K562 (cell line): ENCODE measurements around the gene B4GALT5. TPM values are rescaled to one million over a fixed set of nuclear protein-coding genes. Genes with fewer than 3 reads are reported as not detected.
A peak's percentile ranks its signal among the peaks of the same experiment; 100 is the strongest.

Experiments used
- ATAC-seq: fragments of 200-7000 bp; cut with Tn5 transposase; 3 replicates; pipeline ENCODE4 v1.9.1; 2020; ENCODE audit warnings: moderate library complexity
- BruUV-seq: library from RNA; stranded (reverse); fragments of 400-500 nt; replicated peaks from 2 replicates; lab custom pipeline; 2021; lab: Mats Ljungman, UMichigan
- CTCF ChIA-PET: fragments of 300-600 bp; formaldehyde crosslinking; extraction: SDS; loops from one replicate; lab custom pipeline; 2021; ENCODE audit warnings: low intra/inter-chr PET ratio; lab: Yijun Ruan, JAX
- POLR2A ChIA-PET: fragments of 300-600, 350-650 bp; sonication (Branson Sonifier 250); formaldehyde crosslinking; extraction: SDS; loops from one replicate; lab custom pipeline; 2021; ENCODE audit warnings: antibody characterized with exemption, inconsistent platforms; lab: Yijun Ruan, JAX
- DNase-seq, 4 experiments: peaks; one replicate each; pipeline versions ENCODE4 v3.0.0 to v3.0.0-alpha.2; 2011 to 2018; ENCODE audit warnings: low spot score in 3 of 4, mixed read lengths in 3 of 4; ENCODE audit errors: extremely low read depth in 1 of 4
- FAIRE-seq: peaks from 2 replicates; lab custom pipeline; 2011; peaks lifted over from hg19 to GRCh38; lab: Jason Lieb, UNC
- H2AFZ ChIP-seq: 2 replicates; pipeline ENCODE4 v1.6.0; 2011; ENCODE audit warnings: low read depth, low read length, control low read depth, inconsistent platforms
- H3K27ac ChIP-seq: fragments of 200-600 bp; 3 replicates; pipeline ENCODE4 v1.8.0; 2011; ENCODE audit warnings: low read depth, mild to moderate bottlenecking, control low read depth, inconsistent platforms, low read length, moderate library complexity, mixed read lengths; ENCODE audit errors: extremely low read depth
- H3K27me3 ChIP-seq, 2 experiments: fragments of 300-600 bp in 1 of 2; 2 replicates in 1 of 2; 3 replicates in 1 of 2; pipeline versions ENCODE4 v1.6.0 to v1.8.0; 2011; ENCODE audit warnings: inconsistent platforms in 2 of 2, low read length in 2 of 2, mild to moderate bottlenecking in 1 of 2, mixed read lengths in 1 of 2, moderate library complexity in 1 of 2; ENCODE audit not compliant: control insufficient read depth in 2 of 2, insufficient read depth in 2 of 2
- H3K36me3 ChIP-seq: fragments of 300-600 bp; 3 replicates; pipeline ENCODE4 v1.8.0; 2011; ENCODE audit warnings: mild to moderate bottlenecking, low read length, inconsistent platforms; ENCODE audit not compliant: control insufficient read depth, insufficient read depth
- H3K4me1 ChIP-seq, 2 experiments: fragments of 200-600 bp in 1 of 2; replicated peaks in 1 of 2; 2 replicates in 1 of 2; 3 replicates in 1 of 2; pipeline versions ENCODE4 v1.5.1 to v1.8.0; 2011; ENCODE audit warnings: inconsistent platforms in 2 of 2, low read length in 2 of 2, mild to moderate bottlenecking in 1 of 2, mixed read lengths in 1 of 2, moderate library complexity in 1 of 2; ENCODE audit not compliant: control insufficient read depth in 2 of 2, insufficient read depth in 2 of 2
- H3K4me2 ChIP-seq: 2 replicates; pipeline ENCODE4 v1.6.1; 2011; ENCODE audit warnings: low read length, control low read depth, inconsistent platforms, mixed read lengths; ENCODE audit not compliant: insufficient read depth
- H3K4me3 ChIP-seq: fragments of 200-600 bp; sonication (generic), shearing (Covaris generic); 2 replicates; pipeline ENCODE4 v1.5.1; 2016; ENCODE audit warnings: control low read depth, inconsistent platforms
- H3K79me2 ChIP-seq: fragments of 200-600 bp; 3 replicates; pipeline ENCODE4 v1.8.0; 2011; ENCODE audit warnings: low read length, inconsistent platforms; ENCODE audit not compliant: control insufficient read depth, insufficient read depth
- H3K9ac ChIP-seq, 2 experiments: 2 replicates each; pipeline versions ENCODE4 v1.6.0 to v1.6.1; 2011; ENCODE audit warnings: low read depth in 2 of 2, low read length in 2 of 2, control low read depth in 1 of 2, inconsistent platforms in 1 of 2, mild to moderate bottlenecking in 1 of 2, mixed read lengths in 1 of 2; ENCODE audit not compliant: insufficient read depth in 1 of 2
- H3K9me1 ChIP-seq: one replicate; pipeline ENCODE4 v1.6.0; 2011; ENCODE audit warnings: inconsistent platforms, mild to moderate bottlenecking, low read length, moderate library complexity; ENCODE audit not compliant: control insufficient read depth, insufficient read depth
- H3K9me3 ChIP-seq: replicated peaks from 2 replicates; pipeline ENCODE4 v1.5.1; 2011; ENCODE audit warnings: low read depth, low read length, inconsistent platforms; ENCODE audit not compliant: control insufficient read depth, insufficient read depth
- H4K20me1 ChIP-seq: replicated peaks from 2 replicates; pipeline ENCODE4 v1.6.1; 2011; ENCODE audit warnings: low read length, inconsistent platforms, mixed read lengths; ENCODE audit not compliant: control insufficient read depth, insufficient read depth
- CBX1 ChIP-seq: sonication (generic); IDR thresholded peaks from 2 replicates; pipeline ENCODE4 v1.6.1; 2016; ENCODE audit warnings: antibody characterized with exemption, low read depth, mild to moderate bottlenecking
- DNMT1 ChIP-seq: fragments of 450-650 bp; IDR thresholded peaks from 2 replicates; pipeline ENCODE4 v1.6.1; 2016; ENCODE audit warnings: antibody characterized with exemption, mild to moderate bottlenecking
- E2F3 ChIP-seq: fragments of 250-450 bp; sonication (Bioruptor Pico); IDR thresholded peaks from 2 replicates; pipeline ENCODE4 v1.4.0; 2020; ENCODE audit warnings: mild to moderate bottlenecking
- HNRNPL ChIP-seq: fragments of 200-400 bp; formaldehyde crosslinking; IDR thresholded peaks from 2 replicates; pipeline ENCODE4 v1.6.1; 2017; ENCODE audit warnings: low read depth, mild to moderate bottlenecking, low read length
- HSF4 ChIP-seq: fragments of 250-450 bp; sonication (Bioruptor Pico); IDR thresholded peaks from 2 replicates; pipeline ENCODE4 v2.1.2; 2022; ENCODE audit warnings: mild to moderate bottlenecking, moderate library complexity, borderline replicate concordance
- NFIX ChIP-seq: fragments of 250-450 bp; sonication (Bioruptor Pico); IDR thresholded peaks from 2 replicates; pipeline ENCODE4 v1.4.0; 2020; ENCODE audit warnings: low read depth, mild to moderate bottlenecking, moderate library complexity
- TAL1 ChIP-seq: fragments of 450-650 bp; IDR thresholded peaks from 2 replicates; pipeline ENCODE4 v1.6.1; 2016; ENCODE audit warnings: mild to moderate bottlenecking
- ZBTB9 ChIP-seq: fragments of 450-650 bp; formaldehyde crosslinking; IDR thresholded peaks from 2 replicates; pipeline ENCODE4 v1.4.0; 2020; ENCODE audit warnings: mild to moderate bottlenecking, moderate library complexity
- ZNF165 ChIP-seq: fragments of 250-450 bp; sonication (Bioruptor Pico); IDR thresholded peaks from 2 replicates; pipeline ENCODE4 v1.4.0; 2020; ENCODE audit warnings: borderline replicate concordance
- ZNF668 ChIP-seq: fragments of 250-450 bp; sonication (Bioruptor Pico); IDR thresholded peaks from 2 replicates; pipeline ENCODE4 v1.8.0; 2022; ENCODE audit warnings: mild to moderate bottlenecking, inconsistent platforms
- WGBS: fragments of 100-300 bp; shearing (Covaris generic); methylation state at CpG from one replicate; pipeline ENCODE4 v1.1.6; 2016; ENCODE audit warnings: low coverage, mixed read lengths; ENCODE audit not compliant: insufficient coverage; ENCODE audit errors: missing lambda C conversion rate; 5-methylcytosine and 5-hydroxymethylcytosine counted together
- in situ Hi-C: fragments of 300-500 bp; cut with MboI; formaldehyde crosslinking; loops from 4 replicates; pipeline ENCODE4 v1.15.0; 2018; ENCODE audit warnings: inconsistent platforms, mixed read lengths
- intact Hi-C: fragments of 100-400 bp; cut with micrococcal nuclease; formaldehyde crosslinking; loops from 2 replicates; pipeline ENCODE4 v1.14.2; 2022
- polyA plus RNA-seq, 8 experiments: library from polyadenylated mRNA; depleted of rRNA in 4 of 8; stranded (reverse) in 5 of 8; unstranded in 3 of 8; fragments of >200 nt; fragmentation: Nextera tagmentation in 2 of 8; fragmentation: Illumina TruSeq in 1 of 8; extraction: Ambion mirVana in 2 of 8; extraction: Trizol in 1 of 8; gene quantifications; 2 replicates each; pipeline versions ENCODE4 v1.2.1 to v1.2.3, GENCODE V29; 2011 to 2014; ENCODE audit warnings: inconsistent platforms in 1 of 8, missing spikeins in 1 of 8
- total RNA-seq, 7 experiments: library from RNA; depleted of rRNA in 6 of 7; stranded (reverse); fragments of >200 nt in 6 of 7; fragmentation: Illumina TruSeq in 2 of 7; extraction: Trizol in 2 of 7; gene quantifications; 2 replicates each; pipeline versions ENCODE4 v1.2.1 to v1.2.3, GENCODE V29; 2011 to 2021; ENCODE audit warnings: low replicate concordance in 1 of 7
- TF ChIP-seq, protein P1 (sequence below): fragments of 450-650 bp; IDR thresholded peaks from 2 replicates; pipeline ENCODE4 v1.6.1; 2016; ENCODE audit warnings: borderline replicate concordance
- TF ChIP-seq, protein P2 (sequence below): fragments of 250-450 bp; sonication (Bioruptor Pico); IDR thresholded peaks from 2 replicates; pipeline ENCODE4 v1.4.0; 2020; ENCODE audit warnings: mild to moderate bottlenecking, moderate library complexity, borderline replicate concordance

The B4GALT5 gene
- total and polyA plus RNA-seq, 9 of the 15 experiments (the other 6 are each of a cell fraction or from before 2014, with no cell fraction given), result 8.5 to 32.6 (median 23.4) TPM

GRCh38 chr20:49758781-49759180 lies 45.1 kb upstream of the B4GALT5 start:
- H3K36me3 ChIP-seq, result no peaks in the 10 kb centered on the region
- CTCF ChIA-PET, result no interaction called here

More at GRCh38 chr20:49758781-49759180, 45.1 kb upstream of the B4GALT5 start:
- ATAC-seq (no peak), FAIRE-seq (no peak), DNase-seq (no peak)
- no peaks in the 10 kb centered on the region for H3K9me1 ChIP-seq
- H3K4me2 ChIP-seq, result no peak overlapping the region
- H3K79me2 ChIP-seq, result no peaks in the 10 kb centered on the region
- TF ChIP-seq ZBTB9 (CRISPR knock-in tag), result no peak
- no peak for TF ChIP-seq E2F3 (CRISPR knock-in tag)
- TF ChIP-seq, protein P1, sequence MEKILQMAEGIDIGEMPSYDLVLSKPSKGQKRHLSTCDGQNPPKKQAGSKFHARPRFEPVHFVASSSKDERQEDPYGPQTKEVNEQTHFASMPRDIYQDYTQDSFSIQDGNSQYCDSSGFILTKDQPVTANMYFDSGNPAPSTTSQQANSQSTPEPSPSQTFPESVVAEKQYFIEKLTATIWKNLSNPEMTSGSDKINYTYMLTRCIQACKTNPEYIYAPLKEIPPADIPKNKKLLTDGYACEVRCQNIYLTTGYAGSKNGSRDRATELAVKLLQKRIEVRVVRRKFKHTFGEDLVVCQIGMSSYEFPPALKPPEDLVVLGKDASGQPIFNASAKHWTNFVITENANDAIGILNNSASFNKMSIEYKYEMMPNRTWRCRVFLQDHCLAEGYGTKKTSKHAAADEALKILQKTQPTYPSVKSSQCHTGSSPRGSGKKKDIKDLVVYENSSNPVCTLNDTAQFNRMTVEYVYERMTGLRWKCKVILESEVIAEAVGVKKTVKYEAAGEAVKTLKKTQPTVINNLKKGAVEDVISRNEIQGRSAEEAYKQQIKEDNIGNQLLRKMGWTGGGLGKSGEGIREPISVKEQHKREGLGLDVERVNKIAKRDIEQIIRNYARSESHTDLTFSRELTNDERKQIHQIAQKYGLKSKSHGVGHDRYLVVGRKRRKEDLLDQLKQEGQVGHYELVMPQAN, result no peak
- TF ChIP-seq, protein P2, sequence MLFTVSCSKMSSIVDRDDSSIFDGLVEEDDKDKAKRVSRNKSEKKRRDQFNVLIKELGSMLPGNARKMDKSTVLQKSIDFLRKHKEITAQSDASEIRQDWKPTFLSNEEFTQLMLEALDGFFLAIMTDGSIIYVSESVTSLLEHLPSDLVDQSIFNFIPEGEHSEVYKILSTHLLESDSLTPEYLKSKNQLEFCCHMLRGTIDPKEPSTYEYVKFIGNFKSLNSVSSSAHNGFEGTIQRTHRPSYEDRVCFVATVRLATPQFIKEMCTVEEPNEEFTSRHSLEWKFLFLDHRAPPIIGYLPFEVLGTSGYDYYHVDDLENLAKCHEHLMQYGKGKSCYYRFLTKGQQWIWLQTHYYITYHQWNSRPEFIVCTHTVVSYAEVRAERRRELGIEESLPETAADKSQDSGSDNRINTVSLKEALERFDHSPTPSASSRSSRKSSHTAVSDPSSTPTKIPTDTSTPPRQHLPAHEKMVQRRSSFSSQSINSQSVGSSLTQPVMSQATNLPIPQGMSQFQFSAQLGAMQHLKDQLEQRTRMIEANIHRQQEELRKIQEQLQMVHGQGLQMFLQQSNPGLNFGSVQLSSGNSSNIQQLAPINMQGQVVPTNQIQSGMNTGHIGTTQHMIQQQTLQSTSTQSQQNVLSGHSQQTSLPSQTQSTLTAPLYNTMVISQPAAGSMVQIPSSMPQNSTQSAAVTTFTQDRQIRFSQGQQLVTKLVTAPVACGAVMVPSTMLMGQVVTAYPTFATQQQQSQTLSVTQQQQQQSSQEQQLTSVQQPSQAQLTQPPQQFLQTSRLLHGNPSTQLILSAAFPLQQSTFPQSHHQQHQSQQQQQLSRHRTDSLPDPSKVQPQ (CRISPR knock-in tag), result no peak
- TF ChIP-seq HSF4 (CRISPR knock-in tag), result no peak
- no peak for TF ChIP-seq TAL1
- TF ChIP-seq ZNF165 (CRISPR knock-in tag), result no peak
- TF ChIP-seq NFIX (CRISPR knock-in tag), result no peak
- TF ChIP-seq DNMT1, result no peak
- TF ChIP-seq HNRNPL, result no peak
- TF ChIP-seq ZNF668 (CRISPR knock-in tag), result no peak
- no peak for TF ChIP-seq CBX1
- no TSS peak for BruUV-seq
- H3K27me3 ChIP-seq, result no peaks in the 10 kb centered on the region
- POLR2A ChIA-PET, result interaction anchor here (0.6 to 0.9 kb wide), 2 partner anchors 70 to 168 kb away, joined by 3 read pairs; no protein-coding TSS in a partner anchor
- no peaks in the 10 kb centered on the region for H3K9me3 ChIP-seq
- H2AFZ ChIP-seq, result peak overlapping the region; percentile 72
- no peak overlapping the region for H3K27ac ChIP-seq
- intact Hi-C loops, result no loop called here
- H4K20me1 ChIP-seq, result no peaks in the 10 kb centered on the region
- peak overlapping the region in 1 of 2 experiments; percentile 46; a peak in 1 of 4 replicates for H3K9ac ChIP-seq
- 50% methylated on average over 6 of the region's 6 CpGs for WGBS
- H3K4me1 ChIP-seq, result peaks cover 16 to 17% of the 10 kb centered on the region in 2 experiments
- in situ Hi-C loops, result no loop called here
- H3K4me3 ChIP-seq, result no peak overlapping the region
